SHP77 (cell line): ENCODE results near the gene DPM3.
"Not testable (repeated sequence)": the region's sequence is repeated elsewhere in the genome, so short reads cannot be mapped to it uniquely, and the experiment has no call there.

Experiments
- DNase-seq, 2 experiments: peaks; one replicate each; lab custom pipeline; 2025; lab: John Stamatoyannopoulos, UW

DPM3 gene

GRCh38 chr1:155158991-155159390 lies 18.7 kb upstream of the DPM3 start:
- no peak for DNase-seq

GRCh38 chr1:155155996-155156643 lies 15.8 kb upstream of the DPM3 start:
- DNase-seq, result not testable (repeated sequence)

GRCh38 chr1:155145491-155145890 lies 5.2 kb upstream of the DPM3 start:
- no peak for DNase-seq

DNA sequence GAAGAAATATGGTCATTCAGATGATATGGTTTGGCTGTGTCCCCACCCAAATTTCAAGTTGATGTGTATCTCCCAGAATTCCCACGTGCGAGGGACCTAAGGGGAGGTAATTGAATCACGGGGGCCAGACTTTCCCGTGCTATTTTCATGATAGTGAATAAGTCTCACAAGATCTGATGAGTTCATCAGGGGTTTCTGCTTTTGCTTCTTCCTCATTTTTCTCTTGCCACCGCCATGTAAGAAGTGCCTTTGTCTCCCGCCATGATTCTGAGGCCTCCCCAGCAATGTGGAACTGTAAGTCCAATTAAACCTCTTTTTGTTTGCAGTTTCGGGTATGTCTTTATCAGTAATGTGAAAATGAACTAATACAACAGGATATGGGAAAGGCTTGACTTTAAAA lies 1.4 kb upstream of the DPM3 start:
- no peak for DNase-seq

DNA sequence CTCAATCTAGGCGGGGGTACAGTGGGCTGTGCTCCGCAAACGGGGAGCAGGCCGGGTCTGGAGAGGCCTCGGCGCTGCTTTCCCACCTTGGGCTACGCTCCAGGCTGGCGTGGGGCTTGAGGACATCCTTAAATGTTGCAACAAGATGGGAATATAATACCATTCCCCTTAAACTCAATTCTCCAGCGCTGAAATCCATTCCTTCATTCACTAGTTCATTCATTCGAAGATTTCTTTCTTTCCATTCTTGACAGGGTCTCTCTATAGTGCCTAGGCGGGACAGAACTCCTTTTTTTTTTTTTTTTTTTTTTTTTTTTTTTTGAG lies 261 bp upstream of the DPM3 start:
- DNase-seq, result no peak

GRCh38 chr1:155137154-155137949 lies 3.0 kb downstream of the DPM3 start:
- DNase-seq, result no peak

DNA sequence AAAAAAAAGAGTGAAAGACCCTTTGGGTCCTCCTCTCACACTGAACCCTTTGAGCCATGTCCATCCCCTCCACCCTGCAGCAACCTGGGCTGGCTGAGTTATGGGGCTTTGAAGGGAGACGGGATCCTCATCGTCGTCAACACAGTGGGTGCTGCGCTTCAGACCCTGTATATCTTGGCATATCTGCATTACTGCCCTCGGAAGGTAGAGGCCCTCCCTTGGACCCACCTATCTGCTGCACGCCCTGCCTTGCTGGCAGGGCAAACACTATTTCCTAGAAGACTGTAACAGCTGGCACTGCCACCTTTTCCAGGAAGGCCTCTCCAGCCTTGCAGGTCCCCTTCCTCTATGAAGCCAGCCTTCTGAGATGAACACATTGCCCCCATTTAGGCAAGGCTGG lies 3.6 kb downstream of the DPM3 start:
- peak in 1 of 2 experiments; percentile 39 for DNase-seq

GRCh38 chr1:155135415-155136028 lies 4.8 kb downstream of the DPM3 start, which contains the start of gene SLC50A1:
TSS of gene SLC50A1 (plus strand) at chr1:155135852. CDS start at chr1:155135912, 60 bp downstream.
- peak; percentile 94 to 97 for DNase-seq

DNA sequence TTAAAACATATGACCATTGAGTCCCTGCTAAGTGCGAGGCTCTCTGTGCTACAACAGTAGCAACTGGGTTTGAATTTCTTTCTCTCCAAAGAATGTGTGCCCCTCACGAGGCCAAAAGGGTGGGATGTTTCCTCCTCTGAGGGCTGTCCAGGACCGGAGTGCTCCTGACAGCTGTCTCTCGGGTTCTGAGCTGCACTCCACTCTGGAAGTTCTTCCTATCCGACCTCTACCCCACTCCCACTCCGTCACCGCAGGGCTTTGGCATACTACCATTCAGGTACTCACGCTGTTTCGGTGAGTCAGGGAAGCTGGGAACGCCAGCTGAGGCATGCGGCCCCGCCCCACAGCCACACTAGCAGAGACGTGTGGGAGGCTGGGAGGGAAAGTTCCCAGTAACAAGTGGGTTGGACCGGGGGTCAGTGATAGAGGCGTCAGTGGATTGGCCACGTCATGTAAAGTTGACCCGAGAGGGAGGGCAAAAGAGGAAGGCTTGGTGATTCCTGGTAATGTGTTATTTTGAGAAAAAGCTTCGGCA lies 5.4 kb downstream of the DPM3 start:
- peak; percentile 80 to 86 for DNase-seq

GRCh38 chr1:155134322-155134721 lies 6.0 kb downstream of the DPM3 start:
- DNase-seq, result no peak

DNA sequence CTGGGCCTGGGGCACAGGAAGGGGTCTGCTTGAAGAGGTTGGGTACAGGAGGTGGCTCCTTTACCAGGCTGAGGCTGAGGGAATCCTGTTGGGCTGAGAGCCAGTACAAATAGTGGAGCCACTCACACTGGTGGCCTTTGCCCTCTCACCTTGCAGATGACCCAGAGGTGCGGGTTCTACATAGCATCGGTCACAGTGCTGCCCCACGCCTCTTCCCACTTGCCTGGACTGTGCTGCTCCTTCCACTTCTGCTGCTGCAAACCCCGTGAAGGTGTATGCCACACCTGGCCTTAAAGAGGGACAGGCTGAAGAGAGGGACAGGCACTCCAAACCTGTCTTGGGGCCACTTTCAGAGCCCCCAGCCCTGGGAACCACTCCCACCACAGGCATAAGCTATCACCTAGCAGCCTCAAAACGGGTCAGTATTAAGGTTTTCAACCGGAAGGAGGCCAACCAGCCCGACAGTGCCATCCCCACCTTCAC lies 6.5 kb downstream of the DPM3 start:
- no peak for DNase-seq

- DNase-seq, result no peak
Observed at GRCh38 chr1:155131856-155132255, 8.5 kb downstream of the DPM3 start.

DNA sequence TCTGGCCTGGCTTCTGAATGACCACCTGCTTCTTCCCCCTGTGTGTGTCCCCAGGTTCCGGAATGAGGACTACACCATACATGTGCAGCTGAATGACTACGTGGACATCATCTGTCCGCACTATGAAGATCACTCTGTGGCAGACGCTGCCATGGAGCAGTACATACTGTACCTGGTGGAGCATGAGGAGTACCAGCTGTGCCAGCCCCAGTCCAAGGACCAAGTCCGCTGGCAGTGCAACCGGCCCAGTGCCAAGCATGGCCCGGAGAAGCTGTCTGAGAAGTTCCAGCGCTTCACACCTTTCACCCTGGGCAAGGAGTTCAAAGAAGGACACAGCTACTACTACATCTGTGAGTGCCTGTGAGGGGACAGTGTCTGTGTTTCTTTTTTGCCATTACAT lies 9.0 kb downstream of the DPM3 start:
- DNase-seq, result no peak

DNA sequence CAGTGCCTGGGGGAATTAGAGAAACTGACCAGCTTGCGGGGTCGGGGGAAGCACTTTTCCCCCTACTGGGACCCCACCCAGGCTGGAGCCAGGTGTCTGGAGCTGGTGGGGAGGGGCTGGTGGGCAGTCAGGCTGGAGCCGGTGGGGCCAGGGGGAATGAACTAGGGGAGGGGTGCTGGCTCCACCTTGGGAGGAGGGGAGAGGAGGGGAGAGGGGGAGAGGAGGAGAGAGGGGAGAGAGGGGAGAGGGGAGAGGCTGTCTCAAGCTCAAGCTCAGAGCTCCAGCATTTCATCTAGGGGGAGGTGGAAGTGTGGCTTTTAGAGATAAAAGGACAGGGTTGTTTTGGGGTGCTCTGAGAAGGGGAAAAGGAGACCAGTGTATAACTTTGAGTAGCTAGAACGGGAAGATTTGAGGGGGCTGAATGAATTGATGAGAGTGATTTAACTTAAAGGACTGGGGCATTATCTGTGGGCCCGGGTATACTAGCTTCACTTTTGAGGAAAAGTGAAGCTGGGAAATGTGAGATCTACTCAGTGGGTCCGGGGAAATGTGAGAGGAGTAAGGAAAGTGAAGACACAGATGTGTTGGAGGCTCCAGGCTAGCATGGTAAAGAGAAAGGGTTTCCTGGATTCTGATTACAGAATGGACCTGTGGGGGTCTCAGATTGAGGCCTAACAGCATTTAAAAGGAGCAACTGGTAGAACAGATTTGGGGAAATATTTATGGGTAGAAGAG lies 9.9 kb downstream of the DPM3 start:
- DNase-seq, result no peak

DNA sequence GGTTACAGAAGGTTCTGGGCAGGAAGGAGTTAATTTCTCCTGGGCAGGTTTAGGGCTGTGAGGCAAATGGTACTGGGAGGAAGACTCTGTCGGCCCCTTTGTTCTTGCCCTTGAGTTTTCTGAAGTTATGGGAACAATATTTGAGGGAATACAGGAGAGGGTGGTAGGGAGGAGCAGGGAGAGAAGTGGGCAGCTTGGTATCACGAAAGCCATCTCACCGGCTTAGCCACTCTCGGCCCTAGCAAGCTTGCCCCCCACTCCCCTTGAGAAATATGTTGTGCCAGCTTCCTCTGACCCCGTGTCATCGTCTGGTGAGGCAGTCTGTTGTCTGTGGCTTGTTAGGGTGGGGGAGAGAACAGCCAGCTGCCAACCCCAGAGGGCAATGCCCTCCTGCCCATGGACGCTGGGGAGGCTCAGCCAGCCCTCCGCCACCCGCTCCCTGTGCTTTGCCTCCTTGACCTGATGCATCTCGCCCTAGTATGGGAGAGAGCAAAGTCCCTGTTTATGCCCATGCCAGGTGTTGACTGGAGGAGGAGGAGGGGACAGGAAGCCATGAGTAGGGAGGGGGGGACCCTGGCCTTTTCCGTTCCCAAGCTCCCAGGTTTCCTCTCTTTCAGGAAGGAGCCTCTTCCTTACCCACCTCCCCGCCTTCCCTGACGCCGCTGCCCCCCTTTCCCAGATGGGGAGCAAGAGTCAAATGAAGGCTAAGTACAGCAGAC lies 11.4 kb downstream of the DPM3 start:
- DNase-seq, result peak; percentile 34 to 62

DNA sequence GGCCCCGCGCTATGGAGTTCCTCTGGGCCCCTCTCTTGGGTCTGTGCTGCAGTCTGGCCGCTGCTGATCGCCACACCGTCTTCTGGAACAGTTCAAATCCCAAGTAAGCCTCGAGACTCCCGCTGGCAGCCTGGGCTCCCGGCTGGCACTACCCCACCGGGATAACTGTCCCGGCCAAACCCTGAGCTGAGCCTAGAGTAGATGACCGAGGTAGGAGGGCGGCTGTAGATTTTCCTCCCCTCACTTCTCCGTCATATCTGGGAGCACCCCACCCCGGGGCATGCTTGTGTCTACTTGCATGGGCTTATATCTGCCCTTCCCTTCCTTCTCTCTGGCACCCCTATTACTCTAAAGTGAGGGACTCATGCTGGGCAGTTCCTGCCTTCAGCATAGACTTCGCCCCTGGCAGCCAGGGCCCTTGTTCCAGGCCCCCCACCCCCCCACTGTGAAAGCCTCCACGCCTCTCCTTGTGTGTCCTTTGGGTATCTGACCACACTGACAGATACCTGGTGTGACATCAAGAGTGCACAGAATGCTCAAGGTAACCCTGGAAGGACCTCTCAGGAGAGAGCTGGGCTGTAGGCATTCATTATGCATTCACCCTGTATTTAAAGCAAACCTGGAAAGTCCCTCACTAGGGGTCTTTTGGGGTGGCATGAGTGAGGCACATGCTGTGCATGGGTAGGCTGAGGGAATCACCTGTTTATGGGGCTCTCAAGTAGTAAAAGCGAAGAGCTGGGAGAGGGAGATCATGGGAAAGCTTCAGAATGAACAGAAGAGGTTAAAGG lies 12.2 kb downstream of the DPM3 start:
- DNase-seq, result no peak

DNA sequence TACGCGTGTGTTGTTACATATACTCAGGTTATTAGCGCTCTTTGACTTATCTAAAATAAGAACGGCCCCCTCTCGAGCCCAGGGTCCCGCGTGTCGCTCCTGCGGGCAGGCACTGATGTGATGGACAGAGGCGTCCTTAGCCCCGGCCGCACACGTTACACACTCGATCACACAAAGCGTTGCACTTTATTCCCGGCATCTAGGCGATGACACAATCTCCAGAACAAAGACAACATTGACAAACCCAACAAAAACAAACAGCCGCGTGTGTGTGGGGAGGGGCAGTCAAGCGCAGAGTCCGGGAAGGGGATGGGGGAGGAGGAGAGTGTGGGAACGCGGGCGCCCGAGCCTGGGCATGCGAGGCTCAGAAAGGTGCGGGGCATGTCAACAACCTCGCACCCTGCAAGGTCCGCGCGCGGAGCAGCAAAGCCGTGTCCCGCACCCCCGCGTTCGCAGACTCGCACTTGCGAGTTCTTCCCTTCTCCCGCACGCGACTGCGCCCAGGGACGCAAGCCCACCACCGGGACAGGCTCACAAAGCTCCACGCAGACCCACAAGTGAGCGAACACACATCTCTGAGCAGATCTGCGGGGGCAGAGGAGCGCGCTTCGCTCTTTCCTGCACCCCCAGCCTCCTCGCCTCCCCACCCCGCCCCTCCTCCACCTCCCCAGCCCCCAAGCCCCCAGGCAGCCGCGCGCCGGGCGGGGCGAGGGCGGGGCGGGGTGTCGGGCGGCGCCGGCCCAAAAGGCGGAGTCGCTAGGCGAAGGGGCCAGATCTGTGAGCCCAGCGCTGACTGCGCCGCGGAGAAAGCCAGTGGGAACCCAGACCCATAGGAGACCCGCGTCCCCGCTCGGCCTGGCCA lies 13.0 kb downstream of the DPM3 start, which contains the start of gene EFNA1:
Gene EFNA1, plus strand, starts transcription at position 772 of the 862 bp plus-strand sequence. CDS start 102 bp downstream, outside the sequence.
- peak; percentile 74 to 85 for DNase-seq

DNA sequence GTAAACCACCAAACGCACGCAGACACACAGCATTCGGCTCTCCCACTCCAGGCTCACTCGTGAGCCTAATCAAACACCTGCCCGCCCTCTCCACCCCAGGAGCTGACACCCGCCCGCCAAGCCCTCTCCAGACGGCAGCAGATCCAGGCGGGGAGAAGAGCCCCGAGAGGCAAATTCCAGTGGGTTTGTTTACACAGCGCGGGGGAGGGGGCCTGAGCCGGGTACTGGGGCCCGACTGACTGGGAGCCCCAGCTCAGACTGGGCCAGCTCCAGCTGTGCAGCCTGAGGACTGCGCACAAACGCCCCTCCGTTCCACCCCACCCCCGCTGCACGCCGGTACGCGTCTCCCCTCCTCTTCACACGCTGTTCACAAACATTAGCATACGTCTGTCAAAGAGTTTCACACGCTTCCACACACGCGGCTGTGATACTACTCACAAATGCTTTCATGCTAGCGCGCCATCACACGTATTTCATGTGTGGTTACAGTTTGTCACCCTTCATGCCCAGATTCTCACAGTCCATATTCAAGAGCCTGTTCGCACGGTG lies 13.7 kb downstream of the DPM3 start:
- DNase-seq, result peak; percentile 83 to 86

DNA sequence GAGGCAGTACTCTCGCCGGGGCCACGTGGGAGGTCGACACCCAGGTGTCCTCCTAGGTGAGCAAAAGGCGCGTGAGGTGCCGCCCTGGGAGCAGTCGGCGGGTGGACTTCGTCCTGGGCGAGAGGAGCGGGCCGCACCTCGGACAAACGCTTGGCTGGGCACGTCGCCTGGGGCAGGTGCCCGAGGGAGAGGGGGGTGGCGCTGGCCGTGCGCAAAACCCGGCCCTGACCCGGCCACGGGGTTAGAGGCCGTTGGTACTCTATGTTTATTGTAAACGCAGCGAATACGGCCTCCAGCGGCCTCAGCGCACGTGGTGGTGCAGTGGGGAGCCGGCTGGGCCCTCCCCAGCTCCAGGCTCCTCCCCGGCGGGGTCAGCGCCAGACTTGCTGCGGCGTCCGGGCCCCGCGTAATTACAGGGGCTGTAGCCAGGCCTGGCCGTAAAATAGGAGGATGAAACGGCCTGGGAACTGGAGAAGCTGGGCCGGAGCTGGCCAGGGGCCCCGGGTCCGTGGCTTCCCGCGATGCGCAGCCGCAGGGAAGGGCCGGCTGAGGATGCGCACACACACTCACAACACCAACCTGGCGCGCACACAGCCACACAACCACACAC lies 14.3 kb downstream of the DPM3 start:
- DNase-seq, result peak; percentile 83 to 93
